Erythroblast (primary cell): Measurements from ENCODE around the gene NYAP1.

ENCODE experiments used
- GATA1 ChIP-seq: IDR thresholded peaks from 2 replicates; pipeline ENCODE4 v1.6.1; 2011; ENCODE audit warnings: low read depth, mild to moderate bottlenecking, control low read depth, low read length, moderate library complexity
- POLR2A ChIP-seq: IDR thresholded peaks from 2 replicates; pipeline ENCODE4 v1.6.1; 2011; ENCODE audit warnings: mild to moderate bottlenecking, low read length

DNA sequence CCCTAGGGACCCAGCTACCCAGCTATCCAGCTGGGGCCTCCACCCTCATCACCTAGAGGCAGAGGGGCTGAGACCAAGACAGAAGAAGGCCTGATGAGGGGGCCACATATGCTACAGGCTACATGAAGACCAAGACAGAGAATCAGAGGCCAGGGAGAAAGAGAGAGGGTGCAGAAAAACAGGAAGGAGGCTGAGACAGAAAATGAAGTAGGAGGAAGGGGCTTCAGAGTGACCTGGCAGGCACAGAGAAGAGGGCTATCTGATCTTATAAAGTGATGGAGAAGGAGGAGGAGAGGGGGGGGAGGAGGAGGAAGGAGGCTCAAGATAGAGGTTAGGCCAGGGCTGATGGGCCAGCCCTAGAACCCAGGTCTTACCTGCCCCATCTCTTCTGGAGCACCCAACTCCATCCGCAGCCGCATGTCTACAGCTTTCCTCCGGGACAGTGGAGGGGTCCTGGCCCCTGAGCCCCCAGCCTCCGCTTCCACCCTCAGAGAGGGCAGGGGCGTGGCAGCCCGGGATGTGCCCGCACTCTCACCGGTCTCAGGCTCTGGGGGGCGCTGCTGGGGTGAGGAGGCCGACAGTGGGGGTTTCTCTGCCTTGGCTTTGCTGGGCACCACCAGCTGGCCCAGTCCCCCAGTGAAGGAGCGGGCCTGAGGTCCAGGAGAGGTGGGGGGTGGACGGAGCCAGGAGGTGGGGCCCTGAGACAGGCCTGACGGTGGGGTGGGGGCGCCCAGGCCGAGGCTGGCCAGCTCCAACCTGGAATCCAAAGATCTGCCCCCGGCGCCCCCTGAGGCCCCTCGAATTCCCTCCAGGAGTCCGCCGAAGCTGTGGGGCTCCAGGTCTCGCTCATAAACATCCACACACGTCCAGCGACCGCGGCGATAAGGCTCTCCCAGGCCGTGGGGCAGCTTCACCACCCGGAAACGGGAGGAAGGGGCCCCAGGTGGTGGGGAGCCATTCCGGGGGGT is 6.5 kb upstream of the NYAP1 start:
- no peak for TF ChIP-seq POLR2A
- TF ChIP-seq GATA1: no peak
